ENCODE measurements around the gene HIVEP2.

GRCh38 chr6:142896732-142897131 is 48.2 kb downstream of the HIVEP2 start:
- no peak for TF ChIP-seq POLR2A (IDR thresholded peaks at IDR 0.05; ENCODE audit: low read depth, low read length)
- TF ChIP-seq POLR2AphosphoS5 (IDR thresholded peaks at IDR 0.05; ENCODE audit: low read depth, low read length) = no peak

All from GM12891 (cell line).